ENCODE results near the gene MCTP1.
"Not testable (repeated sequence)": the region's sequence is repeated elsewhere in the genome, so short reads cannot be mapped to it uniquely, and the experiment has no call there.

The MCTP1 gene

DNA sequence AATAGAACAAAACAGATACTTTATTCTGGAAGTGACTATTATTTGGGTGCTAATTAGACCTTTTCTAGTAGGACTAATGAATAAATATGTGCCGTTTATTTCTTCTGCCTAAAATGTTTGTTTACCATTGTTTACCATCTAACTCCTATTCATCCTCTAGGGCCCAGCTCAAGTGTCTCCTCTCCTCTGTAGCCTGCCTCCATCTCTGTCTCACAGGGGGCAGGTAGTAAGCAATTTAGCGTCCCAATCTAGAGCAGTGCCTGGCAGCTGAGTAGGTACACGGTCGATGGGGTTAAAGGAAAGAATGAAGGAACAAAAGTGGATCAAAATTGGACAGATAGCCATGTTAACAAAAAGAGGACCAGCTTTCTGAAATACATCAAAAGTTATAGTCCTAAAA, 435.6 kb downstream of the MCTP1 start:
- H3K4me3 ChIP-seq (ENCODE audit: low read depth, low read length) = no peak overlapping the region
- in situ Hi-C loops (cut with HindIII; ENCODE audit: low sequenced_read_pairs) = no loop called here

DNA sequence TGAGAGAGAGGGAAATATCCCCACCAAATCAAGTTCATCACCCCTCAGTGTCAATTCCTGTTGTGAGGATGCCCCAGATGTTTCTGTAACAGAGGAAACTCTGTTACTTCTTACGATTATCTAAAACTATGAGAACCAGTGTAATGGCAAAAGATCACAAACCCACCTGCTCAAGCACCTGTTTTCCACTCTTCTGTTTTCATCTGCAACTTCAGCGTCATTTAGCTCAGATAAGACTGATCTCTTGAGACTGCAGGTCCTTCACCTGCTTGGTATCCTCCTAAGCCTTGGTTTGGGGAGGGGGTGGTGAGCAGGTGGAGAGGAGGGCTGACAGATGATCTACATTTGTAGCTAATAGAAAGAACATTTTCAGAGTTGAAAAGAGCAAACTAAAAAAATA, 437.2 kb downstream of the MCTP1 start:
- no peak for DNase-seq (ENCODE audit: low read depth)
- in situ Hi-C loops (cut with HindIII; ENCODE audit: low sequenced_read_pairs) = no loop called here
- no peak overlapping the region for H3K4me3 ChIP-seq (ENCODE audit: low read depth, low read length)
- TF ChIP-seq, protein P1, sequence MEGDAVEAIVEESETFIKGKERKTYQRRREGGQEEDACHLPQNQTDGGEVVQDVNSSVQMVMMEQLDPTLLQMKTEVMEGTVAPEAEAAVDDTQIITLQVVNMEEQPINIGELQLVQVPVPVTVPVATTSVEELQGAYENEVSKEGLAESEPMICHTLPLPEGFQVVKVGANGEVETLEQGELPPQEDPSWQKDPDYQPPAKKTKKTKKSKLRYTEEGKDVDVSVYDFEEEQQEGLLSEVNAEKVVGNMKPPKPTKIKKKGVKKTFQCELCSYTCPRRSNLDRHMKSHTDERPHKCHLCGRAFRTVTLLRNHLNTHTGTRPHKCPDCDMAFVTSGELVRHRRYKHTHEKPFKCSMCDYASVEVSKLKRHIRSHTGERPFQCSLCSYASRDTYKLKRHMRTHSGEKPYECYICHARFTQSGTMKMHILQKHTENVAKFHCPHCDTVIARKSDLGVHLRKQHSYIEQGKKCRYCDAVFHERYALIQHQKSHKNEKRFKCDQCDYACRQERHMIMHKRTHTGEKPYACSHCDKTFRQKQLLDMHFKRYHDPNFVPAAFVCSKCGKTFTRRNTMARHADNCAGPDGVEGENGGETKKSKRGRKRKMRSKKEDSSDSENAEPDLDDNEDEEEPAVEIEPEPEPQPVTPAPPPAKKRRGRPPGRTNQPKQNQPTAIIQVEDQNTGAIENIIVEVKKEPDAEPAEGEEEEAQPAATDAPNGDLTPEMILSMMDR (IDR thresholded peaks at IDR 0.05; ENCODE audit: low read depth, low read length, missing control alignments) = no peak

More for the DNA sequence above, 435.6 kb downstream of the MCTP1 start:
- no peak for DNase-seq (ENCODE audit: low read depth)
- TF ChIP-seq, protein P1 (IDR thresholded peaks at IDR 0.05; ENCODE audit: low read depth, low read length, missing control alignments) = no peak

DNA sequence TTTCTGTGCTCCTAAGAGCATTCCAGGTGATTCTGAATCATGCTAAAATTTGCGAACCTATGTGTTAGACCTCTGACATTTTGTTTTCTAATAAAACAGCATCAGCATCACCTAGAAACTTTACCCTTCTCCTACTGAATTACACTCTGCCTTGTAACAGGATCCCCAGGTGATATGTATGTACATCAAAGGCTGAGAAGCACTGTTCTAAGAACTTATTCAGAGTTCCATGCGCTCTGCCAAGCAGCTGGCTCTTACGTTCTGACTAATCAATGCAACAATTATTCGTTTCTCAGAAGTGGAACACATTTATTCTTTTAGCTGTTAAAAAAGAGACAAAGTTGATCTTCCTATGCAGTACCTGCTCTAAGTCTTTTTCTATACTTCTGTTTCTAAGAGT, 437.9 kb downstream of the MCTP1 start:
- in situ Hi-C loops (cut with HindIII; ENCODE audit: low sequenced_read_pairs) = no loop called here
- TF ChIP-seq, protein P1 (IDR thresholded peaks at IDR 0.05; ENCODE audit: low read depth, low read length, missing control alignments) = no peak
- no peak for DNase-seq (ENCODE audit: low read depth)

DNA sequence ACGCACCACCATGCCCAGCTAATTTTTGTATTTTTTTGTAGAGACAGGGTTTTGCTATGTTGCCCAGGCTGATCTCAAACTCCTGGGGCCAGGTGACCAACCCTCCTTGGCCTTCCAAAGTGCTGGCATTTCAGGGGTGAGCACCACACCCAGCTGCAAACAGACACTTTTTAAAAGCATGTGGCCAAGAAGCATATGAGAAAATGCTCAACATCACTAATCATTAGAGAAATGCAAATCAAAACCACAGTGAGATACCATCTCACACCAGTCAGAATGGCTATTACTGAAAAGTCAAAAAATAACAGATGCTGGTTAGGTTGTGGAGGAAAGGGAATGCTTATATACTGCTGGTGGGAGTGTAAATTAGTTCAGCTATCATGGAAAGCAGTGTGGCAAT, 439.2 kb downstream of the MCTP1 start:
- in situ Hi-C loops (cut with HindIII; ENCODE audit: low sequenced_read_pairs); H3K4me3 ChIP-seq (ENCODE audit: low read depth, low read length); DNase-seq (ENCODE audit: low read depth): not testable (repeated sequence)

More for the DNA sequence above, 437.9 kb downstream of the MCTP1 start:
- no peak overlapping the region for H3K4me3 ChIP-seq (ENCODE audit: low read depth, low read length)

DNA sequence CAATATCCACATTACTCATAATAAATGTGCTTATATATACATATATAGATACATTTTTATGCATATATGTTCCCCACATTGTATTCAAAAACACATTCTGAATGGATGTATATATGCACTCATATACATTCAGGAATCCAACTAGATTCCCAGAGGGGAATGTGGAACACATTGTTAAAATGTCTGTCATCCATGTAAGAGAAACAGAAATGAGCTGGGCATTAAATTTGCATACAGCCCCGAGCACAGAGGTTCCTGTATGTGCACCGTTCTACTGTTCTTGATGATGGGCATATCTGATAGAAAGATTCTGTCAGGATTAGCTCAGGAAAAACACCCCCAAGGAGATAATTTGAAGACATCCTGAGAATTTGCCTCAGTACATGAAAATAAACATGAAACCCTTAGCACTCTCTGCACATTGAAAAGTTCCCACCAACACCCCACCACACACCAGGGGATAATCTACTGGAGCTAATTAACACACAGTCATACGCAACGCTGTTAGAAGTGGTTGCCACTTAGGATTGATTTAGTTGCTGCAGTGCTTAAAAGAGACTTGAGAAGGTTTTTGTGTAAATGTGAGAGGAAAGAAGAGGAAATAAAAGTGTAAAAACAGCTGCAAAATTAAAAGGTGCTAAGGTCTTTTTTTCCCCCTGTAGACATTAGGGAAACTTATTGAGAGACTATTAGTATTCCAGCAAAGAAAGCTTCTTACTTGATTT, 443.1 kb downstream of the MCTP1 start:
- no peak for DNase-seq (ENCODE audit: low read depth)
- TF ChIP-seq, protein P1 (IDR thresholded peaks at IDR 0.05; ENCODE audit: low read depth, low read length, missing control alignments) = no peak
- in situ Hi-C loops (cut with HindIII; ENCODE audit: low sequenced_read_pairs) = no loop called here
- H3K4me3 ChIP-seq (ENCODE audit: low read depth, low read length) = no peak overlapping the region

DNA sequence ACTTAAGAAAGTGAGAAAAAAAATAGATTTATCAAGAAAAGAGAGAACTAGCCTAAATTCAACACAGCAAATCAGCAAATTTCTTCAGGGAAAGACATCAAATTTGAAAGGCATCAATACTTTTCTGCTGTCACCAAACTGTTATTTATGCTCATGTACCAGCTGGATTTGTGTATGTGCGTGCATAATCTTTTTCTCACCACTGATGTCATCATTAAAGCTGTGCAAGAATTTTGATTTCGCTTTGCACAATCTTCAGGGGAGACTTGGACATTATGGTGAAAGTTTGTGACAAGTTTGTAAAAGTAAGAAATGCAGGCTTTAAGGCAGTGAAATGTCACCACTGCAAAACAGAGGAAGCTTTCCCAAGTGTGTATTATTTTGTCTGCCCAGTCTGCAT, 451.0 kb downstream of the MCTP1 start:
- no peak overlapping the region for H3K4me3 ChIP-seq (ENCODE audit: low read depth, low read length)
- in situ Hi-C loops (cut with HindIII; ENCODE audit: low sequenced_read_pairs) = no loop called here
- TF ChIP-seq, protein P1 (IDR thresholded peaks at IDR 0.05; ENCODE audit: low read depth, low read length, missing control alignments) = no peak
- no peak for DNase-seq (ENCODE audit: low read depth)

DNA sequence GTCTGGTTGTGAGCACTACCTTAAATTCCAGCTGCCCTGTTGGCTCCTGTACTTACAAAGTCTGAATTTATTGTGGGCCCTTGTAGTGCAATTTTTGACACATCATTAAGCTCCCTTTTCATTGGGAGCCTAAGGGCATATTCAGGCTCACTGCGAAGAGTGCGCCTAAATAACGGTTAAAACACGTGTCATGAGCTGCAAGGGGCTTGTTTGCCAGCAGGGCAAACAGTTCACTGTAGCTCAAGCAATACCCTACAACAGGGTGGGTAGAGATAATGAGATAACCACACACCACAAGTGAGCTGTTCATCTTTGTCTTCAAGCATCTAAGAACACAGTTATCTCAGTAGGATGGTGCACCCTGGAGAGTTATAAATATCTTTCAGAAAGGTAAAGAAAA, 452.2 kb downstream of the MCTP1 start:
- no peak overlapping the region for H3K4me3 ChIP-seq (ENCODE audit: low read depth, low read length)
- TF ChIP-seq, protein P1 (IDR thresholded peaks at IDR 0.05; ENCODE audit: low read depth, low read length, missing control alignments) = no peak
- no peak for DNase-seq (ENCODE audit: low read depth)
- in situ Hi-C loops (cut with HindIII; ENCODE audit: low sequenced_read_pairs) = no loop called here
